Urinary bladder (tissue), 4 donors: Measurements from ENCODE around the gene SVOP. TPM values are rescaled to one million over a fixed set of nuclear protein-coding genes. Genes with fewer than 3 reads are reported as not detected.
"Not testable (repeated sequence)": the region's sequence is repeated elsewhere in the genome, so short reads cannot be mapped to it uniquely, and the experiment has no call there.

ENCODE experiments used
- DNase-seq: peaks from one replicate; pipeline ENCODE4 v3.0.0-alpha.2; 2015; ENCODE audit errors: extremely low spot score
- H3K27ac ChIP-seq: one replicate; pipeline ENCODE4 v1.5.1; 2013; ENCODE audit warnings: low read depth, mild to moderate bottlenecking, moderate library complexity
- H3K36me3 ChIP-seq: one replicate; pipeline ENCODE4 v1.6.1; 2013; ENCODE audit warnings: mild to moderate bottlenecking, moderate library complexity; ENCODE audit not compliant: insufficient read depth
- H3K4me1 ChIP-seq: one replicate; pipeline ENCODE4 v1.6.1; 2013; ENCODE audit warnings: mild to moderate bottlenecking, moderate library complexity; ENCODE audit not compliant: insufficient read depth
- H3K4me3 ChIP-seq: one replicate; pipeline ENCODE4 v1.5.1; 2013; ENCODE audit warnings: low read depth, low read length
- WGBS: extraction: QIAGEN DNeasy Blood & Tissue Kit; methylation state at CpG from one replicate; pipeline ENCODE4 v1.1.7; 2013; 5-methylcytosine and 5-hydroxymethylcytosine counted together
- polyA plus RNA-seq: library from polyadenylated mRNA; stranded (reverse); fragments of 200-250 nt; gene quantifications from one replicate; pipeline ENCODE4 v1.2.3, GENCODE V29; 2013
- total RNA-seq: library from RNA; depleted of rRNA; stranded (reverse); fragments of >200 nt; gene quantifications from one replicate; pipeline ENCODE4 v1.2.3, GENCODE V29; 2014
- donor health status: healthy with polysubstance abuse.
- donor health status: healthy.

Gene SVOP
- total and polyA plus RNA-seq, 2 donors, result 0.13 to 0.48 TPM

GRCh38 chr12:109014984-109015765 is 5.7 kb downstream of the SVOP start:
- H3K27ac ChIP-seq, result no peak overlapping the region
- no peak for DNase-seq
- no peaks in the 10 kb centered on the region for H3K36me3 ChIP-seq
- 87% methylated on average over 6 of the region's 6 CpGs for WGBS
- no peak overlapping the region for H3K4me3 ChIP-seq
- H3K4me1 ChIP-seq, result no peaks in the 10 kb centered on the region

GRCh38 chr12:109010259-109010658 is 10.6 kb downstream of the SVOP start:
- H3K27ac ChIP-seq, result no peak overlapping the region
- H3K4me1 ChIP-seq, result no peaks in the 10 kb centered on the region
- whole genome bisulfite sequencing, result 74% methylated on average over 2 of the region's 2 CpGs
- H3K36me3 ChIP-seq, result no peaks in the 10 kb centered on the region
- H3K4me3 ChIP-seq, result no peak overlapping the region
- DNase-seq, result no peak

- 88% methylated on average over 1 of the region's 1 CpG for WGBS
- no peak for DNase-seq
- no peaks in the 10 kb centered on the region for H3K4me1 ChIP-seq
- no peaks in the 10 kb centered on the region for H3K36me3 ChIP-seq
- H3K4me3 ChIP-seq, result no peak overlapping the region
- H3K27ac ChIP-seq, result no peak overlapping the region
Observed at GRCh38 chr12:109009766-109010165, 11.1 kb downstream of the SVOP start.

GRCh38 chr12:109004017-109004416 is 16.9 kb downstream of the SVOP start:
- Histone ChIP-seq H3K4me3 (no peak overlapping the region), H3K27ac (no peak overlapping the region), H3K36me3 (no peaks in the 10 kb centered on the region), H3K4me1 (no peaks in the 10 kb centered on the region)
- WGBS, result 72% methylated on average over 3 of the region's 3 CpGs
- no peak for DNase-seq

GRCh38 chr12:108996320-108996719 is 24.5 kb downstream of the SVOP start:
- WGBS, result 91% methylated on average over 6 of the region's 6 CpGs
- Histone ChIP-seq H3K4me3 (no peak overlapping the region), H3K4me1 (no peaks in the 10 kb centered on the region), H3K27ac (no peak overlapping the region), H3K36me3 (no peaks in the 10 kb centered on the region)
- DNase-seq, result no peak

GRCh38 chr12:108995370-108995992 is 25.4 kb downstream of the SVOP start:
- no peak for DNase-seq
- no peak overlapping the region for H3K4me3 ChIP-seq
- H3K36me3 ChIP-seq, result no peaks in the 10 kb centered on the region
- 86% methylated on average over 6 of the region's 6 CpGs for WGBS
- H3K4me1 ChIP-seq, result no peaks in the 10 kb centered on the region
- no peak overlapping the region for H3K27ac ChIP-seq

- not testable (repeated sequence) for H3K36me3 ChIP-seq, H3K4me1 ChIP-seq, DNase-seq, H3K27ac ChIP-seq, H3K4me3 ChIP-seq
- WGBS, result 52% methylated on average over 5 of the region's 5 CpGs
Observed at GRCh38 chr12:108990103-108990502, 30.8 kb downstream of the SVOP start.

- H3K36me3 ChIP-seq, result no peaks in the 10 kb centered on the region
- 43% methylated on average over 5 of the region's 5 CpGs for whole genome bisulfite sequencing
- no peak overlapping the region for H3K27ac ChIP-seq
- no peaks in the 10 kb centered on the region for H3K4me1 ChIP-seq
- DNase-seq, result no peak
- H3K4me3 ChIP-seq, result no peak overlapping the region
Observed at GRCh38 chr12:108989376-108989775, 31.5 kb downstream of the SVOP start.

- DNase-seq, result no peak
- H3K36me3 ChIP-seq, result no peaks in the 10 kb centered on the region
- no peaks in the 10 kb centered on the region for H3K4me1 ChIP-seq
- no peak overlapping the region for H3K27ac ChIP-seq
- WGBS, result 48% methylated on average over 2 of the region's 2 CpGs
- no peak overlapping the region for H3K4me3 ChIP-seq
Observed at GRCh38 chr12:108985750-108986149, 35.1 kb downstream of the SVOP start.

- 82% methylated on average over 1 of the region's 1 CpG for WGBS
- H3K4me1 ChIP-seq, result no peaks in the 10 kb centered on the region
- H3K36me3 ChIP-seq, result no peaks in the 10 kb centered on the region
- H3K4me3 ChIP-seq, result no peak overlapping the region
- DNase-seq, result no peak
- no peak overlapping the region for H3K27ac ChIP-seq
Observed at GRCh38 chr12:108983227-108983626, 37.6 kb downstream of the SVOP start.

- no peak overlapping the region for H3K27ac ChIP-seq
- H3K4me3 ChIP-seq, result no peak overlapping the region
- no peak for DNase-seq
- H3K36me3 ChIP-seq, result no peaks in the 10 kb centered on the region
- no peaks in the 10 kb centered on the region for H3K4me1 ChIP-seq
Observed at GRCh38 chr12:108982621-108983219, 38.1 kb downstream of the SVOP start.

GRCh38 chr12:108981835-108982234 is 39.0 kb downstream of the SVOP start:
- no peak for DNase-seq
- Histone ChIP-seq H3K36me3 (no peaks in the 10 kb centered on the region), H3K4me3 (no peak overlapping the region), H3K27ac (no peak overlapping the region), H3K4me1 (no peaks in the 10 kb centered on the region)
- 96% methylated on average over 4 of the region's 4 CpGs for WGBS

GRCh38 chr12:108980831-108981618 is 39.8 kb downstream of the SVOP start:
- Histone ChIP-seq H3K4me1 (no peaks in the 10 kb centered on the region), H3K36me3 (no peaks in the 10 kb centered on the region), H3K4me3 (no peak overlapping the region), H3K27ac (no peak overlapping the region)
- WGBS, result 63% methylated on average over 9 of the region's 9 CpGs
- no peak for DNase-seq
